ENCODE measurements around the gene TANGO2. TPM values are rescaled to one million over a fixed set of nuclear protein-coding genes. Genes with fewer than 3 reads are reported as not detected.

TANGO2 gene
- total RNA-seq, 4 donors from 2014 or later, result 12.4 to 36.1 (median 19.8) TPM

GRCh38 chr22:20002636-20003035 is 18.3 kb upstream of the TANGO2 start:
- intact Hi-C loops (cut with DNase I; ENCODE audit: low total_unique reads), result no loop called here
- no peak for DNase-seq (ENCODE audit: low spot score in 2 of 2)
- WGBS, 2 donors, result 76 to 84% methylated on average over 2 of the region's 2 CpGs
- no peak overlapping the region for H3K4me3 ChIP-seq (ENCODE audit: low read depth, poor library complexity, severe bottlenecking)
- no peak for TF ChIP-seq CTCF (IDR thresholded peaks at IDR 0.05)
- no peak for TF ChIP-seq POLR2A (IDR thresholded peaks at IDR 0.05)

DNA sequence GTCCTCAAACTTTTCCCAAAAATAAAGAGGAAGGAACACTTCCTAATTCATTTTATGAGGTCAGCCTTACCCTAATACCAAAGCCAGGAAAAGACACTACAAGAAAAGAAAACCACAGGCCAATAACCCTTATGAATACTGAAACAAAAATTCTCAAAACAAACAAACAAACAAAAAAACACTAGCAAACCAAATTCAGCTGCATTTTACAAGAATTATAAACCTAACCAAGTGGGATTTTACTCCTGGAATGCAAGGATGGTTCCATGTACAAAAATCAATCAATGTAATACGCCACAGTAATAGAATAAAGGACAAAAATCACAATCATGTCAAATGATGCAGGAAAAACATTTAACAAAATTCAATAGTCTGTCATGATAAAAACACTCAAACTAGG is 17.6 kb upstream of the TANGO2 start:
- WGBS, 2 donors, result 95 to 100% methylated on average over 1 of the region's 1 CpG
- no peak for TF ChIP-seq POLR2A (IDR thresholded peaks at IDR 0.05)
- no peak for TF ChIP-seq CTCF (IDR thresholded peaks at IDR 0.05)
- DNase-seq (ENCODE audit: low spot score in 2 of 2), result no peak
- H3K4me3 ChIP-seq (ENCODE audit: low read depth, poor library complexity, severe bottlenecking), result no peak overlapping the region
- intact Hi-C loops (cut with DNase I; ENCODE audit: low total_unique reads), result no loop called here

- DNase-seq (ENCODE audit: low spot score in 2 of 2), result no peak
- no peak overlapping the region for H3K4me3 ChIP-seq (ENCODE audit: low read depth, poor library complexity, severe bottlenecking)
- TF ChIP-seq POLR2A (IDR thresholded peaks at IDR 0.05), result no peak
- no peak for TF ChIP-seq CTCF (IDR thresholded peaks at IDR 0.05)
- 93 to 98% methylated on average over 3 of the region's 3 CpGs for WGBS, 2 donors
- intact Hi-C loops (cut with DNase I; ENCODE audit: low total_unique reads), result no loop called here
These were observed 16.4 kb upstream of the TANGO2 start for GRCh38 chr22:20004464-20004863.

- intact Hi-C loops (cut with DNase I; ENCODE audit: low total_unique reads), result no loop called here
- DNase-seq (ENCODE audit: low spot score in 2 of 2), result no peak
- no peak overlapping the region for H3K4me3 ChIP-seq (ENCODE audit: low read depth, poor library complexity, severe bottlenecking)
- WGBS, 2 donors, result 82 to 87% methylated on average over 10 to 11 of the region's 11 CpGs
- TF ChIP-seq CTCF (IDR thresholded peaks at IDR 0.05) (no peak), POLR2A (IDR thresholded peaks at IDR 0.05) (no peak)
These were observed 12.5 kb upstream of the TANGO2 start for GRCh38 chr22:20008221-20008995.

GRCh38 chr22:20009018-20009491 is 11.9 kb upstream of the TANGO2 start:
- intact Hi-C loops (cut with DNase I; ENCODE audit: low total_unique reads), result no loop called here
- H3K4me3 ChIP-seq (ENCODE audit: low read depth, poor library complexity, severe bottlenecking), result no peak overlapping the region
- no peak for TF ChIP-seq CTCF (IDR thresholded peaks at IDR 0.05)
- TF ChIP-seq POLR2A (IDR thresholded peaks at IDR 0.05), result no peak
- DNase-seq (ENCODE audit: low spot score in 2 of 2), result no peak
- 85 to 87% methylated on average over 9 of the region's 9 CpGs for WGBS, 2 donors

Measured in lower leg skin (tissue), 4 donors.